CD4-positive, alpha-beta T cell treated with Interleukin-4 for 4 hours (primary cell): Measurements from ENCODE around the gene FIGN.

ENCODE experiments used
- DNase-seq: peaks from one replicate; pipeline ENCODE4 v3.0.0-alpha.2; 2020

FIGN gene, protein sequence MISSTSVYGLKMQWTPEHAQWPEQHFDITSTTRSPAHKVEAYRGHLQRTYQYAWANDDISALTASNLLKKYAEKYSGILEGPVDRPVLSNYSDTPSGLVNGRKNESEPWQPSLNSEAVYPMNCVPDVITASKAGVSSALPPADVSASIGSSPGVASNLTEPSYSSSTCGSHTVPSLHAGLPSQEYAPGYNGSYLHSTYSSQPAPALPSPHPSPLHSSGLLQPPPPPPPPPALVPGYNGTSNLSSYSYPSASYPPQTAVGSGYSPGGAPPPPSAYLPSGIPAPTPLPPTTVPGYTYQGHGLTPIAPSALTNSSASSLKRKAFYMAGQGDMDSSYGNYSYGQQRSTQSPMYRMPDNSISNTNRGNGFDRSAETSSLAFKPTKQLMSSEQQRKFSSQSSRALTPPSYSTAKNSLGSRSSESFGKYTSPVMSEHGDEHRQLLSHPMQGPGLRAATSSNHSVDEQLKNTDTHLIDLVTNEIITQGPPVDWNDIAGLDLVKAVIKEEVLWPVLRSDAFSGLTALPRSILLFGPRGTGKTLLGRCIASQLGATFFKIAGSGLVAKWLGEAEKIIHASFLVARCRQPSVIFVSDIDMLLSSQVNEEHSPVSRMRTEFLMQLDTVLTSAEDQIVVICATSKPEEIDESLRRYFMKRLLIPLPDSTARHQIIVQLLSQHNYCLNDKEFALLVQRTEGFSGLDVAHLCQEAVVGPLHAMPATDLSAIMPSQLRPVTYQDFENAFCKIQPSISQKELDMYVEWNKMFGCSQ

DNA sequence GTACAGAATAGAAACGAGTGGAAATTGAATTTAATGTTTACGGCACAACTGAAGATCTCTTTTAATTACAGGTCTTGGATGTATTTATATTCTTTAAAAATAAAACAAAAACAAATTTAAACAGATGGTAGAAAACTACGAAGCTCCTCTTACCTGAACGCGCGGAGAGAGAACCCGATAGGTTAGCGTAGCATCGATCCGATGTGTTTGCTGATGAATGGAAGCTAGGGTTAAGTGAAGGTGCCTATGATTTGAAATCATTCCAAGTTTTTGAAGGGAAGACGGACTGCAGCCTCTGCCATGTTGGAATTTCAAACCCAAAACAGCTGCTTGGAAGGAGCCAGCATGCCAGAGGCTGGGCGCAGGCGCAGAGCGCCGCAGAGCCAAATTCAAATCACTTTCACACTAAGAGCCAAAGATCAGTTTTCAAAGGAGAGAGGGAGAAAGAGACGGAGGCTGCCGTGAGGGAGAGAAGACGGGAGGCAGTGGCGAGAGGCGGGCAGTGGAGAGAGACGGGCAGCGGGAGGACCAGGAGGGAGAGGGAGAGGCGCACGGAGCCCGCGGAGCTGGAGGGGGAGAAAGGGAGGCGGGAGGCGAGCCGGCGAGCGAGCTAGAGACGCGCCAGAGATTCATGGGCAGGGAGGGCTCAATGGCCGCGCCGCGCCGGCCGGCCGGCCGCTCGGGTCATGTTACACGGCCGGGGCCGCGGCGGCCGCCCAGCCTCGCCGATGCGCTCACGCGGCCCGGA lies at the start of gene FIGN:
Gene FIGN (minus strand): TSS at position 324 of the 748 bp plus-strand sequence. CDS start 1,081 bp downstream, outside the sequence.
- DNase-seq = no peak

DNA sequence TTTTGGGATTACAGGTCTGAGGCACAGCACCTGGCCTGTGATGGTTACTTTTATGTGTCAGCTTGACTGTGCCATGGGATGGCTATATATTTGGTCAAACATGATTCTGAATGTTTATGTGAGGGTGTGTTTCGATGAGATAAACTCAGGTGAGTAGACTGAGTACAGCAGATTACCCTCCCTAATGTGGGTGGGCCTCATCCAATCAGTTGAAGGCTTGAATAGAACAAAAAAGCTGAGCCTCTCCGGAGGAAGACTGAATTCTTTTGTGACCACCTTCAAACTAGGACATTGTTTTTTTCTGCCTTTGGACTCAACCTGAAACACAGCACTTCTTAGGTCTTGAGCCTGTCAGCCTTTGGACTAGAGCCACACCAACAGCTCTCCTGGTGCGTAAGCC lies 49.4 kb upstream of the FIGN start:
- DNase-seq = no peak

DNA sequence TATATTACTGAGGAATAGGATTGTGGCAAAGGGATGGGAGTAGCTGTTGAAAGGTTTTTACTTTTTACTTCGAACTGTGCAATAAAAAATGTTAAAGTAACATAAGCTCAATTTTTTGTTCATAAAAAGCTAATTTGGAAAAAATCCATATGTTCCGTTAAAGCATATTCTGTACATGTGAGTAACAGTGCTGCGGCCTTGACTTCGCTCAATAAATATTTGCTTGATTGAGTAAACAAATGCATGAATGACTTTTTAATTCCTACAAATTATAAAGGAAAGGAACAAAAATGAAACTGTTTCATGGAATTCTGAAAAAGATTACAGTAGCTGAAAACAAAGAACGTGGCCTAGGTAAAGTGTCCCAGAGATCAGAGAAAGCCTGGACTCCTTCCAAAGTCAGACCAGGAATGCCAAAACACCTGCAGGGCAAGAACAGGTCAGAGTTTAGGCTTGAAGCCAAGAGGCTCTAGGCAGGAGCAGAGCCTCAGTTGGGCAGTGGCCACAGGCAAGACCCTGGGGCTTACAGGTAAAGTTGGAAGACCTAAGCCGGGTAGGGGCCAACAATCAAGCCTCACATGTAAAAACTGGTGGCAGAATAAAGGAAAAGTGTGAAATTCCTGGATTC lies 44.3 kb upstream of the FIGN start:
- DNase-seq = no peak

DNA sequence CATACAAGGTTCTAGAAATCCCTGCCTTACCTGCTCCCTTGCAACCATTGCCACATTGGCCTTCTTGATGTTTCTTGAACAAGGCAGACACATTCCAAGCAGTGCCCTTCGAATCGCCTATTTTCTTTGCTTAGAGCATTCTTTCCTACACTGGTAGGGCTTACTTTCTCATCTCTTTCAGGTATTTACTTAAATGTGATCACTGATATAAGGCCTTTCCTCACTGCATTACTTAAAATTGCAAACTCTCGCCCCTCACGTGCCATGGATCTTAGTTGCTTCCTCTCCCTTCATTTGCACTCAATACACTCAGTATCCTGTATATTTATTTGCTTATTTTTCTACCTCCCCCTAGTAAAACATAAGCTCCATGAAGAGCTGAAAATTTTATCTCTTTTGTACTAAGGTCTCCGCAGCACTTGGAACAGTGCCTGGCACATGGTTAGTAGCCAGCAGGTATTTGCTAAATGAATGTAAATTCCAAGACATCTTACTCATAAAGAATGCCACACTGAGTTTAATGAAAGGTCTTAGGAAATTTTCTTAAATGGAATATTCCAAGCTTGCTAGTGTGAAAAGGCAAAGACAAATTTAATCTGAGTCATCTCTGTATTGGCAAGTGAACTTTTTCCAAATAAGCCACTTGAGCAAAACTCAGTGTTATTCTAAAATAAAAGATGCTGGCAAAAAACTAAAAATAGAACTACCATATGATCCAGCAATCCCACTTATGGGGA lies 42.4 kb upstream of the FIGN start:
- DNase-seq = no peak

DNA sequence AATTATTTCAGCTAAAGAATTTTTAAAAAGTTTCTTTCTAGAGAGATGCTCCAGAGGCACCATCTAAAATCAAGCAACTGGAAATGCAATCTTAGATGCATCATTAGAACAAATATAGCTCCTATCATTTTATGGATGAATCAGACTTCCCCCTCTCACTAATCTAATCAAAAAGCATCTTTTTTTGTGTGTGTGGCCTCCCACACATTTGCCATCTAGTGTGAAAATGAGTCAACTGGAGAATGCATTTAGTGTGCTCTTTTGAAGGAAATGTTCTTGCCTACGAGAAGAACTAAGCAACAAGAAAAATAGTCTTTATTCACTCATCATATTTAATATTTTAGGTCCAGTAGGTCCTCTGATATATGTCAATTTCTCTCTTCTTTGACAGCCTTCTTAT lies 39.5 kb upstream of the FIGN start:
- no peak for DNase-seq

DNA sequence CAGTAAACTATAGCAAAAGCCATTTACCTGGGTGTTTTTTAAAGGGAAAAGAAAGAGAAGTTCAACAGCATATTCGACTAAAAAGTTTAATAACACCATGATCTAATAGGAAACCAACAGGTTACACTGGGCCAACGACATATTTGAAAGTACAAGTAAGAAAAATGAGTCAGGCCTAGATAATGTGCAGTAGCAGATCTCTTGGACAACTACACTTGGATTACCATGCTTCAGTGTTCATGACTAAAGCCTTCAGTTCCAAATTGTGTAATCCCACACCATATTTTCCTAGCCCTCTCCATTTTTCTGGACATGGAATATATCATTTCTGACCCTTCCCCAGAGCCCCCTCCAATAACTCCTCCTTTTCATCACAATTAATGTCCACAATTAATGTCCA lies 39.1 kb upstream of the FIGN start:
- no peak for DNase-seq

DNA sequence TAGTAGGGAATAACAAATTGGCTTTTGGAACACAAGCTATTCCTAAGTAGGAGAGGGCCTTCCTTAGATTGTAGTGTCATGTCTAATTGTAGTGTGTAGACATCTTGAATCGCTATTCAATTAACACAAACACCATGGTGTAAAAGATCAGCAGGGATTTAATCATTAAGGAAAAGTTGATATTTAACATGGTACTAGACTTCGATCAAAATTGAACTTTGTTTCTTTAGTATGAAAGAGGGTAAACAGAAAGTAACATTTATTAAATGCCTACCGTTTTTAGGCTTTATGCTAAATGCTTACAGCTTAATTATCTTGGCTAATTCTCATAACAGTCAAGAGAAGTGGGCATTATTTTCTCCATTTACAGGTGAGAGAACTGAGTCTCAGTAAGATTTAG lies 37.5 kb upstream of the FIGN start:
- DNase-seq = no peak

DNA sequence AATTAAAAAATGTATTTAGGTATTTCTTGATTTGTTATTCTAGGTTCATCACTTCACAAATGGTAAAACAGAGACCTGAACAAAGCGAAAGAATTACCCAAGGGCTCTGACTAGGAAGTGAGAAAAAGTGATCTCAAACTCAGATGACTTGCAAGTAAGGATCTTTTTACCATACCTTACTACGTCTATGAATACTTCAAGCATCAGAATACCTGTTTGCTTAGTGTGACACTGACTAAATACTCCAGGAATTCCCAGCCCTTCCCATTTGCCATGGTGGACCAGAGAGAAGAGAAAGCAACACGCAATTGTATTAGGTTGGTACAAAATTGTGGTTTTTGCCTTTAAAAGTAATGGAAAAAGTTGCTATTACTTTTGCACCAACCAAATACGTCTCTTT lies 35.8 kb upstream of the FIGN start:
- no peak for DNase-seq

DNA sequence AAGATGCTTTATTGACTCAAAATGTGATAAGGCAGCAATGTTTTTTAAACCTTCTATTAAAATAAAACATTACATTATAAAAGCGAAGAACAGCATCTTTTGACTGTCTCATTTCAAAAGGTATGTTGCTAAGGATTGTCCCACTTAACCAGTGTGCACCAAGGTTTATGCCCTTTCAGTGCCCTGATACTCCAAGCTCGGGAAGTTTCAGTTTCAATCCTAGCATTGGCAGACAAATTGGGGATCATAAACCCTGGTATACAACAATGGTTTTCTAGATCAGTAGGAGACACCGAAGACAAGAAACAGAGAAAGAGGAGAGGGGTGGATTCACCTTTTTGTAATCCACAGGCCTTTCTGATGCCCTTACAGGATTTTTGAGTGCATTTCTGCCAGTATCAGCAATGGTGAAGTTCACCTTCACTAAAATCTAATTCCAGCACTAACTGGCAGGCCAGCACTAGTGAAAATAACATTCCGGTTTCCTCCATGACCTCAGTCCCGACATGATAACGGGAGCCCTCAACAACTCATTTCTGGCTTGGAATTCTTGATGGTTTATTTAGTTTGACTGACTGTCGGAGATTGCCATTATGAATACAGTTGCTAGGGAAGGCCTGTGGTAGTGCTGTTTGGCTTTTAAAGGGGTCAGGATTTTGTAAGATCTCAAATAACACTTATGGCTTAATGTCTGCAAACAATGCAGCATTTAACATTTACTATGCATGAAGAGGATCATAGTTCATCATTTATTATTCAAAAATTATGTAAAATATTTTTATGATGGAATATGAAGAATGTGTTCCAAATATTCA lies 33.3 kb upstream of the FIGN start:
- no peak for DNase-seq

DNA sequence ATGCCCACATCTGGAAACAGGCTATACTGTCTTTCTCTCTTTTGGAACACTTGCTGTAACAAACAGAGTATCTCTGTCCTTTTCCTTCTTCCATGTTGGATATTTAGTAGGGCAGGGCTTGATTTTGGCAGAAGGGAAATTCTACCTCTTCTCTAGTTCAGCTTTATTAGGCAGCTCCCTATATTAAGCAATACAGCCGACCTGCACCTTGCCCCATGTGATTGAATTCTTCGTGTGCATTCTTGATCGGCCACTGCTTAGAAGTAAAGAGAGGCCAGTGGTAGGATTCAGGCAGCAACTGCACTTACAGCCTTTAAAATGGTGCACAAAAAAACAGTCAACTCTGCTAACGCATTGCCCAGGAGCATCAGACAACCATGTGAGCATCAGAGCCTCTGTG lies 31.3 kb upstream of the FIGN start:
- no peak for DNase-seq

DNA sequence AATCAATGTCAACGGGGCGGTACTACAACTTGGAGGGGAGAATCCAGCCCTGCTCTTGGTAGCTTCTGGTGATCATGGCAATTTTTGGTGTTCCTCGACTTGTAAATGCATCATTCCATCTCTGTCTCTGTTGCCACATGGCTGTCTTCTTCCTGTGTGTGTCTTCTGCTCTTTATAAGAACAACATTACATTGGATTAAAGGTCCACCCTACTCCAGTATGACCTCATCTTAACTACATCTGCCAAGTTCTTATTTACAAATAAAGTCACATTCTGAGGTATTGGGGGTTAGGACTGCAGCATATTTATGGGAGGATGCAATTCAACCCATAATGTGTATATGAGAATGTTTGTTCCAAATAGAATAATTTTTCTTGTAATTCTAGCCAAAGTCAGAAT lies 28.8 kb upstream of the FIGN start:
- no peak for DNase-seq

DNA sequence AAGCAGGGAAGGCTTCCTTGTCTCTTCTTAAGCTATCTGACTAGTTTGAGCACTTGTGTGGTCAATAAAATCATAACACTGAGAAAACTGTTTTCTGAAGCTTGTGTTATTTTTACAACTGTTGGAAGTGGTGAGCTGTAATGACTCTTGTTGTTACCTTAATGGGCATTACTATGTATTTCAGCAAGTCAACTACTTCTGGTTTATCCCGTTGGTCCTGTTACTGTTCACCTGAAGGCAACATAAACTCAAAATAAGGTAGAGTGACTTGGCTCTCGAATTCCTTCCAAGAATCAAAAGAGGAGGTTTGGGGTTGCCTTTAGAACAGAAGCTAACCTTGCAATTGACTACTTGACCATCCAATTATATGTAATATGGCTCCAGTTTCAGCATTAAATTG lies 23.2 kb upstream of the FIGN start:
- no peak for DNase-seq

DNA sequence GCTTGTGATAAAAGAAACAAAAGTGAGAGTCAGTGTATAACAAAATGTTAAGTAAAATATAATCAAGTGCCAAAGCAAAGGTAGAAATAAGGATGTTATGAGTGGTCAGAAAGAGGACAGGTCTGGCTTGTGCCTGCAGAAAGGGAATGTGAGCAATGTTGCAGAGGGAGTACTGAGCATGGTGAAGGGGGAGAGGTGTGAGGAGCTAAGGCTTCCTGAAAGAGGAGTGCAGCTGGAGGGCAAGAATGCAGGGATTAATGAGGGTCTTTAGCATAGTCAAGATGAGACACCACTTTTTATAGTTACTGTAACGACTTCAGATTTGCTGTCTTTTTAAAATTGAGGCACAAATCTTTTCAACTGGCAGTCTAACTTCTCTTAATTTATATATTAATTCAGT lies 22.0 kb upstream of the FIGN start:
- DNase-seq = no peak

DNA sequence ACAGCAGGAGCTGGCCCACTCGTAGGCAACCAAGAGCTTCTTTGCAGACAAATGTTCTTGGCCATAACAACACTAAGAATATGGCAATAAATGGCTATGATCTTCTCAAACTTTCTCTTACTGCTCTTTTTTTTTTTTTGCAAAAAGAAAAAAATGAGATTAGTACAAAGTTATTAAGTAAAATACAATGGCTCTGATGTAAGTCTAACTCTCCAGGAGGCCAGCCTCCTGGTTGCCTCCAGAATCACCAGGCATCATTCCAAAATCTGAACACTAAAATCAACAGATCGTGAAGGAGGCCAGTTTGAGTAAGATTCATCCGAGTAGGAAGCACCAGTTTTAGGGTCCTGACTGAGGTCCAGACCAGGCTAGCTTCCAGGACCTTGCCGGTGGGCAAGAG lies 20.8 kb upstream of the FIGN start:
- DNase-seq = no peak

DNA sequence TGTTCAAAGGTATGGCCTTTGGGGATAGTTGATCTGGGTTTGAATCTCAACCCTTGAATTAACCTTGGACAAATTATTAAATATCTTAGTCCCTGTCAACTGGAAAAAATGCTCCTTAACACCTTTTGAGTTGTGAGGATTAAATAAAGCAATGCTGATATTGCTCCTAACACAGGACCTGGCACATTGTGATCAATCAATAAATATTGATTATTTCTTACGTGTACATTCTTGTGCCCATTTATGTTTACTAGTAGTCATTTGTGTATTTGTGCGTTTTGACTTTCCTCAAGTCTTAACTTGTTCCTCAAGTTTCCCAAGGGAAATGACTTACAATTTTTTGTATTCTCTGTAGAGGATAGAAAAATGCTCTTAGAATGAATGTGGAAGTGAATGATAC lies 19.6 kb upstream of the FIGN start:
- no peak for DNase-seq

DNA sequence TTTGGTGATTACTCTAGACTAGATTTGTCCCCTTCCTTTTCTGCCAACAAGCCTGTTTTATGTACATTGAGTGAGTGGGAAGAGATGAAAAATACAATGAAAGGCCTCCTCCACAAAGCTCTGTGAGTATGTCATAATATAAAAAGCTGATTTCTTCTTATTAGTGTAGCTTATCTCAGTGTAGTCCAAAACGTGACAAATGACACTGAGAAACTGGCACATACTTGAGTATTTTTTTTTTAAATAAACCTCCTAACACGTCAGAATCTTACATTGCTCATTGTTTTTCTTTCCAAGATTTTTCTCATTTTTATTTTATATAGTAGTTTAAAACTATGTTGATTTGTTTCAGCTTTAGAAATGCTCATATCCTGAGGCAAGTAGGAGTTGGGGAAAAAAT lies 17.9 kb upstream of the FIGN start:
- DNase-seq = no peak

DNA sequence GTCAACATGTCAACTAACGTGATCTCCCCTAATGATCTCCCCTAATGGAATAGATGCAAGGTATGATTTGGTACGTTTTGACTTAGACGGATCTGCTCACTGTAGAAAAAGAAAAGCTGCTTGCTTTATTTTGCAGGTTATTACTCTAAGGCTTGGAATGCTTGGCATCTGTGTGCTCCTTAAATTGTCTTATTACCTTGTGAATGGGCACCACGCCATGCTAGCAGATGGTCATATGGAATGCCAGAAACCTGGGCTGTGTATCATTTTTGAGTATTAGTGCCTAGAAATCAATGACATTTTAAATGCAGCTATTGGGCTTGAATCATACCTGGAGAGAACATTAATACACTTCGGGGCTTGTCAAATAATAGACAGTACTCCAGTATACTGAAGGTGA lies 16.5 kb upstream of the FIGN start:
- DNase-seq = no peak

DNA sequence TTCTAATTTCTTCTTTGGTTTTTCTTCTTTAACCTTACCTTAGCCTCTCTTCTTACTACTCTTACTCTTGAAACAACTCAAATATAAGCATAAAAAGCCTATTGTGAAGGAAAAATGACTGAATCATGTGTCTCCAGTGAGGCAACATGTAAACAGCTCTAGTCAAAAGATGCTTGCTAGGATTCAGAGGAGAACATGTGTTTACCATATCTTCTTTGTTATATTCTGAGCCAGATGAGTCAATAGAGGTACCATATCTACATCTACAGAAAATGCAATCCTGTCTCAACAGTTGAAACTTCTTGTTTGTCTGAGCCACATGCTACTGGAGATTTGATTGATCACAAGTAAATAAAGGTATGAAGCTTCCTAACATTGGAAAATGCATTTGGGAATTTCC lies 15.9 kb upstream of the FIGN start:
- DNase-seq = no peak

DNA sequence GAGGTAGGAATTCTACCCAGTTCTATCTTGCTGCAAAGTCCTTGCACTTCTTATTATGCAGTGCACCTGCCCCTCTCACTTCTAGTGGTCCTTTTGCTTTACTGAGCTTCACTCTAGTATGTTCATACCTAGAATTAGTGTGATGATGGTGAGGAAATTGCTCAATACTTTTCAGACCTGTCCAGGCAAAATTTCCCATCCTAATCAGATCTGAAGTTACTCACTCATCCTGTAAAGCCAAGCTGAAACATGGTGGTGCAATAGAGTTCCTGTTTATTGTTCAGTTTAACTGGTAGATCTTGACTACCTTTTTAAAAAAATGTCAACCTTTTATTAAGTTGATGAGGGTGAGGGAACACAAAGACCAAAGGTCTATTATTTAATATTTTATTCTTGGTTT lies 12.6 kb upstream of the FIGN start:
- no peak for DNase-seq

DNA sequence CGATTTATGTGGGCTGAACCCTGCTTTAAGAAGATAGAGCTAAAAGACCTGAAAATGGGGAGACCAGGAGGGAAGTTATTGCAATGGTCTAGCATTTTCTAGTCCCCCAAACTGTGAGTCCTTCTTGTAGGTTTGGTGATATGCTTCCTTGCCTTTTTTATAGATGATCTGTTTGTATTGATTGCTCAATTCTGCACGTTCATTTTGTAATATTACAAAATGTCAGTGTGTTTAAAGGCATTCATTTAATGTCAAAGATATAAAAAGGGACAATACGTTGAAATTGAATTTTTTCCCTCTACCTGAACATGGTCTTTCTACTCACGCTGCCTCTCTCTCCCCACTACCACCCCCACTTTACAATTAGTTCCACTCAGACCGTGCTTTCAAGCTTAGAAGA lies 5.6 kb upstream of the FIGN start:
- DNase-seq = no peak

DNA sequence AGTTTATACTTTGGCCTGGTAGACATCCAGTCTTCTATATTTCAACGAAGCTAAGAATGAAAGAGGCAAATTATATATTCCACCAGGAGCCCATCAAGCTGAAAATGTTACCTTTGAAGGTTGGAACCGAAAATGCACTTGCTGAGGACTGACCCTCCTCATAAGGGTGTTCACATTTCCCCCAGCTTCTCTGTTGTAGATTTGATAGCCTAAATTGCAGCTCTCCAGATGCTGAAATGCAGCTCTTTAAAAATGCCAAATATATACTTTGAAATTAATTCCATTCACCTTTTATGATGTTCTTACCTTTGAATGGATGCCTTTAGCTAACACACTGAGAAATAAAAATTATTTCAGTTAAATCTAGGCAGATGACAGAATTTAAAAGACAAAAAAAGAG lies 1.8 kb upstream of the FIGN start:
- no peak for DNase-seq

DNA sequence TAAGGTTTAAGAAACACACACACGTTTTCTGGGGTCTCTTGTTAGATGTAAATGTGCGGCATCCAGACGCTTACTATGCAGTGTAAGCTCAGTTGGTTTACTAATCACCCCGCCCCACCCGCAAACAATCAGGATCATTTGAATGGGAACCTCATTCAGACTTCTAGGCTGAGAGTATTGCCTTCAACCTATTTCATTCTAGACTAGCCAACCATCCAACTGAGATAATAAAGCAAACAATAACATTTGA lies 1.3 kb upstream of the FIGN start:
- no peak for DNase-seq
